Measurements from ENCODE around the gene SNAPC4.

Gene SNAPC4

GRCh38 chr9:136378170-136379002, 21.6 kb downstream of the SNAPC4 start:
- DNase-seq, result no peak
- in situ Hi-C loops (cut with HindIII; ENCODE audit: low pct_ligation_motif_present, low pct_unique_long_range_greater_than_20kb, low sequenced_read_pairs), result no loop called here

GRCh38 chr9:136377341-136378169, 22.4 kb downstream of the SNAPC4 start:
- in situ Hi-C loops (cut with HindIII; ENCODE audit: low pct_ligation_motif_present, low pct_unique_long_range_greater_than_20kb, low sequenced_read_pairs), result no loop called here

GRCh38 chr9:136376457-136376856, 23.5 kb downstream of the SNAPC4 start:
- in situ Hi-C loops (cut with HindIII; ENCODE audit: low pct_ligation_motif_present, low pct_unique_long_range_greater_than_20kb, low sequenced_read_pairs), result no loop called here
- no peak for DNase-seq

More at GRCh38 chr9:136377341-136378169, 22.4 kb downstream of the SNAPC4 start:
- DNase-seq, result no peak

GRCh38 chr9:136375096-136375495, 24.9 kb downstream of the SNAPC4 start:
- in situ Hi-C loops (cut with HindIII; ENCODE audit: low pct_ligation_motif_present, low pct_unique_long_range_greater_than_20kb, low sequenced_read_pairs), result no loop called here
- no peak for DNase-seq

GRCh38 chr9:136374183-136374575, 25.8 kb downstream of the SNAPC4 start:
- DNase-seq, result no peak
- in situ Hi-C loops (cut with HindIII; ENCODE audit: low pct_ligation_motif_present, low pct_unique_long_range_greater_than_20kb, low sequenced_read_pairs), result no loop called here

GRCh38 chr9:136373300-136374182, 26.4 kb downstream of the SNAPC4 start, which contains the start of gene CARD9:
CARD9 (minus strand) TSS chr9:136373669; CDS start chr9:136372078, 1,591 bp downstream.
- DNase-seq, result no peak

GRCh38 chr9:136372561-136373299, 27.2 kb downstream of the SNAPC4 start:
- in situ Hi-C loops (cut with HindIII; ENCODE audit: low pct_ligation_motif_present, low pct_unique_long_range_greater_than_20kb, low sequenced_read_pairs), result no loop called here
- DNase-seq, result peak; percentile 72

More at GRCh38 chr9:136373300-136374182, 26.4 kb downstream of the SNAPC4 start, which contains the start of gene CARD9:
- in situ Hi-C loops (cut with HindIII; ENCODE audit: low pct_ligation_motif_present, low pct_unique_long_range_greater_than_20kb, low sequenced_read_pairs), result no loop called here

GRCh38 chr9:136372006-136372405, 28.0 kb downstream of the SNAPC4 start:
- no peak for DNase-seq
- in situ Hi-C loops (cut with HindIII; ENCODE audit: low pct_ligation_motif_present, low pct_unique_long_range_greater_than_20kb, low sequenced_read_pairs), result no loop called here

- no peak for DNase-seq
- in situ Hi-C loops (cut with HindIII; ENCODE audit: low pct_ligation_motif_present, low pct_unique_long_range_greater_than_20kb, low sequenced_read_pairs), result no loop called here
These were observed 28.5 kb downstream of the SNAPC4 start for GRCh38 chr9:136371533-136371880.

- in situ Hi-C loops (cut with HindIII; ENCODE audit: low pct_ligation_motif_present, low pct_unique_long_range_greater_than_20kb, low sequenced_read_pairs), result no loop called here
- DNase-seq, result no peak
These were observed 29.1 kb downstream of the SNAPC4 start for GRCh38 chr9:136370687-136371532.

GRCh38 chr9:136370037-136370436, 29.9 kb downstream of the SNAPC4 start:
- no peak for DNase-seq
- in situ Hi-C loops (cut with HindIII; ENCODE audit: low pct_ligation_motif_present, low pct_unique_long_range_greater_than_20kb, low sequenced_read_pairs), result no loop called here

GRCh38 chr9:136368190-136368589, 31.8 kb downstream of the SNAPC4 start:
- in situ Hi-C loops (cut with HindIII; ENCODE audit: low pct_ligation_motif_present, low pct_unique_long_range_greater_than_20kb, low sequenced_read_pairs), result no loop called here
- DNase-seq, result no peak

- in situ Hi-C loops (cut with HindIII; ENCODE audit: low pct_ligation_motif_present, low pct_unique_long_range_greater_than_20kb, low sequenced_read_pairs), result no loop called here
These were observed 32.4 kb downstream of the SNAPC4 start for GRCh38 chr9:136367296-136368145.

GRCh38 chr9:136366826-136367225, 33.1 kb downstream of the SNAPC4 start:
- in situ Hi-C loops (cut with HindIII; ENCODE audit: low pct_ligation_motif_present, low pct_unique_long_range_greater_than_20kb, low sequenced_read_pairs), result no loop called here
- DNase-seq, result no peak

More at GRCh38 chr9:136367296-136368145, 32.4 kb downstream of the SNAPC4 start:
- DNase-seq, result no peak

- no peak for DNase-seq
- in situ Hi-C loops (cut with HindIII; ENCODE audit: low pct_ligation_motif_present, low pct_unique_long_range_greater_than_20kb, low sequenced_read_pairs), result no loop called here
These were observed 34.2 kb downstream of the SNAPC4 start for GRCh38 chr9:136365775-136366222.

Measured in ACHN (cell line).